K562 (cell line): ENCODE results near the gene KNDC1. TPM values are rescaled to one million over a fixed set of nuclear protein-coding genes. Genes with fewer than 3 reads are reported as not detected.

ENCODE experiments used
- ATAC-seq: fragments of 200-7000 bp; cut with Tn5 transposase; 3 replicates; pipeline ENCODE4 v1.9.1; 2020; ENCODE audit warnings: moderate library complexity
- BruUV-seq: library from RNA; stranded (reverse); fragments of 400-500 nt; replicated peaks from 2 replicates; lab custom pipeline; 2021; lab: Mats Ljungman, UMichigan
- CTCF ChIA-PET: fragments of 300-600 bp; formaldehyde crosslinking; extraction: SDS; loops from one replicate; lab custom pipeline; 2021; ENCODE audit warnings: low intra/inter-chr PET ratio; lab: Yijun Ruan, JAX
- POLR2A ChIA-PET: fragments of 300-600, 350-650 bp; sonication (Branson Sonifier 250); formaldehyde crosslinking; extraction: SDS; loops from one replicate; lab custom pipeline; 2021; ENCODE audit warnings: antibody characterized with exemption, inconsistent platforms; lab: Yijun Ruan, JAX
- DNase-seq, 4 experiments: peaks; one replicate each; pipeline versions ENCODE4 v3.0.0 to v3.0.0-alpha.2; 2011 to 2018; ENCODE audit warnings: low spot score in 3 of 4, mixed read lengths in 3 of 4; ENCODE audit errors: extremely low read depth in 1 of 4
- FAIRE-seq: peaks from 2 replicates; lab custom pipeline; 2011; peaks lifted over from hg19 to GRCh38; lab: Jason Lieb, UNC
- H2AFZ ChIP-seq: 2 replicates; pipeline ENCODE4 v1.6.0; 2011; ENCODE audit warnings: low read depth, low read length, control low read depth, inconsistent platforms
- H3K27ac ChIP-seq: fragments of 200-600 bp; 3 replicates; pipeline ENCODE4 v1.8.0; 2011; ENCODE audit warnings: low read depth, mild to moderate bottlenecking, control low read depth, inconsistent platforms, low read length, moderate library complexity, mixed read lengths; ENCODE audit errors: extremely low read depth
- H3K27me3 ChIP-seq, 2 experiments: fragments of 300-600 bp in 1 of 2; 2 replicates in 1 of 2; 3 replicates in 1 of 2; pipeline versions ENCODE4 v1.6.0 to v1.8.0; 2011; ENCODE audit warnings: inconsistent platforms in 2 of 2, low read length in 2 of 2, mild to moderate bottlenecking in 1 of 2, mixed read lengths in 1 of 2, moderate library complexity in 1 of 2; ENCODE audit not compliant: control insufficient read depth in 2 of 2, insufficient read depth in 2 of 2
- H3K36me3 ChIP-seq: fragments of 300-600 bp; 3 replicates; pipeline ENCODE4 v1.8.0; 2011; ENCODE audit warnings: mild to moderate bottlenecking, low read length, inconsistent platforms; ENCODE audit not compliant: control insufficient read depth, insufficient read depth
- H3K4me1 ChIP-seq, 2 experiments: fragments of 200-600 bp in 1 of 2; replicated peaks in 1 of 2; 2 replicates in 1 of 2; 3 replicates in 1 of 2; pipeline versions ENCODE4 v1.5.1 to v1.8.0; 2011; ENCODE audit warnings: inconsistent platforms in 2 of 2, low read length in 2 of 2, mild to moderate bottlenecking in 1 of 2, mixed read lengths in 1 of 2, moderate library complexity in 1 of 2; ENCODE audit not compliant: control insufficient read depth in 2 of 2, insufficient read depth in 2 of 2
- H3K4me2 ChIP-seq: 2 replicates; pipeline ENCODE4 v1.6.1; 2011; ENCODE audit warnings: low read length, control low read depth, inconsistent platforms, mixed read lengths; ENCODE audit not compliant: insufficient read depth
- H3K4me3 ChIP-seq: fragments of 200-600 bp; sonication (generic), shearing (Covaris generic); 2 replicates; pipeline ENCODE4 v1.5.1; 2016; ENCODE audit warnings: control low read depth, inconsistent platforms
- H3K79me2 ChIP-seq: fragments of 200-600 bp; 3 replicates; pipeline ENCODE4 v1.8.0; 2011; ENCODE audit warnings: low read length, inconsistent platforms; ENCODE audit not compliant: control insufficient read depth, insufficient read depth
- H3K9ac ChIP-seq, 2 experiments: 2 replicates each; pipeline versions ENCODE4 v1.6.0 to v1.6.1; 2011; ENCODE audit warnings: low read depth in 2 of 2, low read length in 2 of 2, control low read depth in 1 of 2, inconsistent platforms in 1 of 2, mild to moderate bottlenecking in 1 of 2, mixed read lengths in 1 of 2; ENCODE audit not compliant: insufficient read depth in 1 of 2
- H3K9me1 ChIP-seq: one replicate; pipeline ENCODE4 v1.6.0; 2011; ENCODE audit warnings: inconsistent platforms, mild to moderate bottlenecking, low read length, moderate library complexity; ENCODE audit not compliant: control insufficient read depth, insufficient read depth
- H3K9me3 ChIP-seq: replicated peaks from 2 replicates; pipeline ENCODE4 v1.5.1; 2011; ENCODE audit warnings: low read depth, low read length, inconsistent platforms; ENCODE audit not compliant: control insufficient read depth, insufficient read depth
- H4K20me1 ChIP-seq: replicated peaks from 2 replicates; pipeline ENCODE4 v1.6.1; 2011; ENCODE audit warnings: low read length, inconsistent platforms, mixed read lengths; ENCODE audit not compliant: control insufficient read depth, insufficient read depth
- CCNT2 ChIP-seq: IDR thresholded peaks from 2 replicates; pipeline ENCODE4 v1.6.1; 2011; ENCODE audit warnings: borderline replicate concordance, low read depth, mild to moderate bottlenecking, moderate library complexity, mixed read lengths, low read length; ENCODE audit not compliant: insufficient read length; ENCODE audit errors: extremely low read depth
- KLF10 ChIP-seq: fragments of 250-450 bp; sonication (Bioruptor Pico); IDR thresholded peaks from 2 replicates; pipeline ENCODE4 v1.6.1; 2021; ENCODE audit warnings: matching md5 sums
- LEF1 ChIP-seq: fragments of 450-650 bp; IDR thresholded peaks from 2 replicates; pipeline ENCODE4 v1.6.1; 2016; ENCODE audit warnings: mild to moderate bottlenecking
- RBM22 ChIP-seq: fragments of 200-400 bp; formaldehyde crosslinking; IDR thresholded peaks from 2 replicates; pipeline ENCODE4 v1.6.1; 2018; ENCODE audit warnings: low read length, low read depth; ENCODE audit not compliant: poor library complexity, severe bottlenecking
- SLC30A9 ChIP-seq: fragments of 250-450 bp; sonication (Bioruptor Pico); IDR thresholded peaks from 2 replicates; pipeline ENCODE4 v1.8.0; 2022; ENCODE audit warnings: mild to moderate bottlenecking, moderate library complexity
- TRIM24 ChIP-seq, 2 experiments: fragments of 450-650 bp; IDR thresholded peaks; 2 replicates each; pipeline ENCODE4 v1.6.1; 2016
- ZNF124 ChIP-seq: sonication (generic); formaldehyde crosslinking; IDR thresholded peaks from 2 replicates; pipeline ENCODE4 v1.8.1; 2022; ENCODE audit warnings: missing genetic modification reagents
- WGBS: fragments of 100-300 bp; shearing (Covaris generic); methylation state at CpG from one replicate; pipeline ENCODE4 v1.1.6; 2016; ENCODE audit warnings: low coverage, mixed read lengths; ENCODE audit not compliant: insufficient coverage; ENCODE audit errors: missing lambda C conversion rate; 5-methylcytosine and 5-hydroxymethylcytosine counted together
- in situ Hi-C: fragments of 300-500 bp; cut with MboI; formaldehyde crosslinking; loops from 4 replicates; pipeline ENCODE4 v1.15.0; 2018; ENCODE audit warnings: inconsistent platforms, mixed read lengths
- intact Hi-C: fragments of 100-400 bp; cut with micrococcal nuclease; formaldehyde crosslinking; loops from 2 replicates; pipeline ENCODE4 v1.14.2; 2022
- polyA plus RNA-seq, 8 experiments: library from polyadenylated mRNA; depleted of rRNA in 4 of 8; stranded (reverse) in 5 of 8; unstranded in 3 of 8; fragments of >200 nt; fragmentation: Nextera tagmentation in 2 of 8; fragmentation: Illumina TruSeq in 1 of 8; extraction: Ambion mirVana in 2 of 8; extraction: Trizol in 1 of 8; gene quantifications; 2 replicates each; pipeline versions ENCODE4 v1.2.1 to v1.2.3, GENCODE V29; 2011 to 2014; ENCODE audit warnings: inconsistent platforms in 1 of 8, missing spikeins in 1 of 8
- total RNA-seq, 7 experiments: library from RNA; depleted of rRNA in 6 of 7; stranded (reverse); fragments of >200 nt in 6 of 7; fragmentation: Illumina TruSeq in 2 of 7; extraction: Trizol in 2 of 7; gene quantifications; 2 replicates each; pipeline versions ENCODE4 v1.2.1 to v1.2.3, GENCODE V29; 2011 to 2021; ENCODE audit warnings: low replicate concordance in 1 of 7
- TF ChIP-seq, protein P1 (sequence below): sonication (generic); formaldehyde crosslinking; IDR thresholded peaks from 2 replicates; pipeline ENCODE4 v1.8.0; 2022; ENCODE audit warnings: mild to moderate bottlenecking, low read depth, missing genetic modification reagents

Gene KNDC1
- total and polyA plus RNA-seq, 9 of the 15 experiments (the other 6 are each of a cell fraction or from before 2014, with no cell fraction given), result 0.07 to 0.26 (median 0.11) TPM; not detected in 6

DNA sequence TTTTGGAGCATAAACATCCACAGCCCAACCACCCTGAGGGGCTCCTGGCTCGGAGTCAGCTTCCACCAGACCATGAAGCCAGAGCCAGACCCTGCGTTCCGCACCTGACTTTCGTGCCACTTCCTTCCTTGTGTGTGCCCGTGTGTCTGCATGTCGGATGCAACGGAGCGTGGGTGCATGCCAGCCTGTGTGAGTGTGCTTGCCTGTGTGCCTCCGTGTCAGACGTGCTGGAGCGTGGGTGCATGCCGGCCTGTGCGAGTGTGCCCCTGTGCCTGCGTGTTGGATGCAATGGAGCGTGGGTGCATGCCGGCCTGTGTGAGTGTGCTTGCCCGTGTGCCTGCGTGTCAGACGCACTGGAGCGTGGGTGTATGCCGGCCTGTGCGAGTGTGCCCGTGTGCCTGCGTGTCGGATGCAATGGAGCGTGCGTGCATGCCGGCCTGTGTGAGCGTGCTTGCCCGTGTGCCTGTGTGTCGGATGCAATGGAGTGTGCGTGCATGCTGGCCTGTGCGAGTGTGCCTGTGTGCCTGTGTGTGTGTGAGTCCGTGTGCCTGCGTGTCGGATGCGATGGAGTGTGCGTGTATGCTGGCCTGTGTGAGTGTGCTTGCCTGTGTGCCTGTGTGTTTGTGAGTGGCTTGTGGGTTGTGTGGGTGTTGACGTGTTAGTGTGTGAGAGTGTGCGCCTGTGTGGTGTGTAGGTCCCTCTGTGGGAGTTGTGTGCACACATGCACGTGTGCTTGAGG lies 28.1 kb upstream of the KNDC1 start:
- CTCF ChIA-PET, result no interaction called here
- WGBS, result 27% methylated on average over 27 of the region's 41 CpGs
- no peak for ATAC-seq

More for the DNA sequence above, 28.1 kb upstream of the KNDC1 start:
- Histone ChIP-seq H3K4me2 (no peak overlapping the region), H3K27me3 (peaks cover 0 to 26% of the 10 kb centered on the region in 2 experiments; a peak in 3 of 5 replicates), H3K79me2 (no peaks in the 10 kb centered on the region), H2AFZ (no peak overlapping the region), H3K4me1 (peaks cover 0 to 28% of the 10 kb centered on the region in 2 experiments; a peak in 3 of 5 replicates), H4K20me1 (no peaks in the 10 kb centered on the region), H3K9ac (no peak overlapping the region), H3K27ac (no peak overlapping the region), H3K9me1 (no peaks in the 10 kb centered on the region), H3K9me3 (no peaks in the 10 kb centered on the region), H3K4me3 (no peak overlapping the region), H3K36me3 (no peaks in the 10 kb centered on the region)
- POLR2A ChIA-PET, result no interaction called here
- FAIRE-seq (no peak), DNase-seq (no peak)
- in situ Hi-C loops, result no loop called here
- TF ChIP-seq SLC30A9 (CRISPR knock-in tag), result no peak
- TF ChIP-seq, protein P1, sequence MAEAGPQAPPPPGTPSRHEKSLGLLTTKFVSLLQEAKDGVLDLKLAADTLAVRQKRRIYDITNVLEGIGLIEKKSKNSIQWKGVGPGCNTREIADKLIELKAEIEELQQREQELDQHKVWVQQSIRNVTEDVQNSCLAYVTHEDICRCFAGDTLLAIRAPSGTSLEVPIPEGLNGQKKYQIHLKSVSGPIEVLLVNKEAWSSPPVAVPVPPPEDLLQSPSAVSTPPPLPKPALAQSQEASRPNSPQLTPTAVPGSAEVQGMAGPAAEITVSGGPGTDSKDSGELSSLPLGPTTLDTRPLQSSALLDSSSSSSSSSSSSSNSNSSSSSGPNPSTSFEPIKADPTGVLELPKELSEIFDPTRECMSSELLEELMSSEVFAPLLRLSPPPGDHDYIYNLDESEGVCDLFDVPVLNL (CRISPR knock-in tag), result no peak
- no peak for TF ChIP-seq LEF1
- no peak for TF ChIP-seq CCNT2
- TF ChIP-seq KLF10 (CRISPR knock-in tag), result no peak
- TF ChIP-seq RBM22, result no peak
- TF ChIP-seq TRIM24 (IDR thresholded peaks at IDR 0.05), result no peak
- TF ChIP-seq ZNF124 (CRISPR knock-in tag), result no peak
- no TSS peak for BruUV-seq
- intact Hi-C loops, result no loop called here
